DMS79 treated with DMSO at 0.1 percent for 48 hours (cell line): ENCODE data around the gene TLR5.

ENCODE experiments used
- DNase-seq: peaks from one replicate; lab custom pipeline; 2025; lab: John Stamatoyannopoulos, UW

TLR5 gene

DNA sequence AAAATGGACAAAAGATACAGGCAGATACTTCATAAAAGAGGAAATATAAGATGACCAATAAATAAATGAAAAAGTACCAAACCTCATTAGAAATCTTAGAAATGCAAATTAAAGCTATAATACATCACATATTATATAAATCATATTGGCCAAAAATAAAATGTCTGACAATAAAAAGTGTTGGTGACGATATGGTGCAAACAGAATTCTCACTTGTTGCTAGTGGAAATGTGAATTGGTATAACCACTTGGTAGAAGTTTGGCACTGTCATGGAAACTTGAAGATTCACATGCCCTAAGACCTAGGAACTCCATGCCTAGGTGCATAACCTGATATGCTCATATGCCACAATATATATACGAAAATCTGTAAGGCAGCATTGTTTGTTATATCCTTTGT is 4.4 kb upstream of the TLR5 start:
- DNase-seq = no peak

DNA sequence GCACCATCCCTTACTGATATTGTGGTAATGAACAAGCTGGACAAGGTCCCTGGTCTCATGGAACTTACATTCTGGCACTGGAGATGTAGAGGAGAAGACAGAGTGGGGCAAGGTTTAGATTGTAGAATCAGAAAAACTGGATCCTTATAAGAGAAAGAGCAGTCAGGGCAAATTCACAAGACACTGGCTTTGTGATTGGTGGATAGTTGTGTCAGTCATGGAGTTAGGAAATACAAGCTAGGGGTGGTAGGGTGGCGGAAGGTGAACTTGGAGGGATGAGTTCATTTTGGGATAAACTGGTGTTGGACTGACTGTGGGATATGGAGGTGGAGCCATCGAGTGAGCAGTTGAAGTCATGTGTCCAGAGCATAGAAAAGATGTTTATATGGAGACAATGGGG is 3.7 kb upstream of the TLR5 start:
- no peak for DNase-seq

DNA sequence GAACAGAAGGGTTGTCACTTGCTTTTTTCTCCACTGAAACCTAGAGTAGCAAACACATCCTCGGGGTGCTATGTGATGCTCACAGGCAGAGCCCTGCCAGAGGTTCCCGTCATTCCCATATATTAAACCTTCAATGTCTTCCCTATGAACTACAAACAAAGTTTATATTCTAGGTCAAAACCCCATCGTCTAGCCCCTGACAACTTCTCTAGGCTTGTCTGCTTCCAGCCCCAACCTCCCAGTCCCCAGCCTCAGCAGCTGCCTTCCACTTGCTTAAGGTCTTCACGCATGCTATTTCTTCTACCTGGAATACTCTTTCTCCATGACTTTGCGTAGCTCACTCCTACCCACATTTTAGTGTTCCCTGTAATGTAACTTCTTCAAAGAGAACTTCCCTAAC is 1.9 kb upstream of the TLR5 start:
- DNase-seq = no peak

DNA sequence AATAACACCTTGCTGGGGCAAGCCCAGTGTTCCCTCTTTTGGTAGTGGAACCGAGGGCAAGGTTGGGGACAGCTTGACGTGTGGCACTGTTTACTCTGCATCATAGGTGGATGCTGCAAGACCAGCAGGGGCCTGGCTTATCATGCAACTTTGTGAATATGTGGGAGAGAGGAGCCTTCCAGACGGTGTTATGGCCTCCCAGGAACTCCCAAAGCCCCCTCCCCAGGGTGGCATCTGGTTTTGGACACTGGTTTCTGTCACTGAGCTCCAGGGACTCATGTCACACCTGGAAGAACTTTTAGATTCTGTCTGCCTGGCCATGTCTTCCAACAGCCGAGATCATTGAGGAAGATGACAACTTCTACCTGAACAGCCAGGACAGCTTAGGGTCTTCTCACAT is 1.4 kb upstream of the TLR5 start:
- no peak for DNase-seq

DNA sequence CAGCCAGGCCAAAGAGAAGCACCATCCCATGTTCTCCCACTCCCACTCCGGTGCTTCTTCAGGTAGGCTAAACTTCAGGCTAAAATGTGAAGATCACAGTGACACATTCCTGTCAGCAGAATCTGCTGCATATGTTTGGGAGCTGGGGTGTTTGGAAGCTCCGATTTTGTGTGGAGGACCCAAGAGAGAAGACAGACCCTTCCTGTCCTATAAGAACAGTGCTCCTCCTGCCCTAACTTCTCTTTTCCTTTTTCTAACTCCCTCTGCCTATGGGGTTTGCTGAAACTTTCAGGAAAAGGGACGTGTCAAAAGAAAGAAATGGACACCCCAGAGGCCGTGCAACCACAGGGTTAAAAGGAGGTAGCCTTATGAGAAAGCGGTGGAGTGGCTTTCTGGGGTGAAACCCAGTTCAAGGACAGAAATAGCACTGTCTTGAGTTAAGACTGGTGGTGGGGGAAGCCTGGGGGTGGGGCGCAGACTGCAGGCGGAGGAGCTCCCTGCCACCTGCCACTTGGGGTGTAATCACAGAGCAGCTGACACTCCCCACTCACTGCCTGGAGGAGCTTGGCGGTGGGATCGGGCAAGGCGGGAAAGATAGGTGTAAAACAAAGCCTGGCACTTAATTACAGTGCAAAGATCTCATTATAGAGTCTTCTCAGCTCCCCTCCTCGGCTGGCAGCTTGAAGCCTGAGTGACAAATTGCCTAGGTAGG is 645 bp upstream of the TLR5 start:
- DNase-seq = peak; percentile 40

DNA sequence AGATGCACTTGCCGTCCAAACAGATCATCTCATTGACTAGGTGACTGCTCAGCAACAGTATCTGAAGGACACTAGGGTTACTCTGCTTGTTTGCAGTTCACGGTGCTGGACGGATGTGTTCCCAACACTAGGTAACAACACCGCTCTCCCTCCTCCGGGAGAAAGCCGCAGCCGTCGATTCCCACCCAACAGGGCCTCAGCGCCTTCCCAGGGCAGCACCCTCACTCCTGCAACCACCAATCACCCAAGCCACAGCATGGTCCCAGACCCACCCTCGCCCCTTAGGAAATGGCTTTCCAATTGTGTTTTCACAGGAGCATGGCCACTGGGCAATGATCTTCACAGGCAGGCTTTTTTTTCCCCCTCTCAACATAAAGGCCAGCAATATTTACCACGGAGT is 779 bp downstream of the TLR5 start:
- DNase-seq = no peak

DNA sequence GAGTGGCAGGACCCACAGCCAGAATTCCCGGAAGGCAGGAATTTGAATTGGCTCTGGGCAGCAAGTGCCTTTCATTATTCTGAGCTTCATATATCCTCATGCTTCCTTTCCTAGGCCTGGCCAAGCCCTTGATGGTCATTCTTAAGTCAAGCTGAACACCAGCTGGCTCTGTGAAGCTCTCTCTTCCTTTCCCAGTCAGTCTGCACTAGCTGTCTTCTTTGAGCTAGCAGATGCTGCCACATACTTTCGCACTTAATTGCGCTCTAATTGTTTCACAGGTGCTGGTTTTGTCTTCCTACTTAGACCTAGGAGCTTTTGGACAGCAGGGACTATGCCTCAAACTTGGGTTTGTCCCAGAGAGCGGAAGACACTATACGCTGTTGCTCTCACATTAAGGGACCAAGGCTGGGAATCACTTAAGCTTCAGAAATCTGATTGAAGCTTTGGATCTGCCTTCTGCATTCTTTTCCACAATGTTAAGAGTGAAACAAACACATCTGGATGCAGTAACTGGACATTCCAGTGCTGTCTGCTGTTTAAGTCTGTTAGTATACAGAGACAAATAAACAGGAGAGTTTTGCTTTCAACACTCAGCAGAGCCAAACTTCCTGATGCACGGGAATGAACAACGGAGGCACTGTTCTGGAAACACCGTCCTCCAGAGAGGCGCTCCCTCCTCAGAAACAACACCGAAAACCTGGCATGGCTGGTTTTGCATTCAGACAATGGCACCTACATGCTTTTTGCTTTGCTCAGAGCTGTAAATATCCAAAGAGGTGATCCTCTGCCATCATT is 2.2 kb downstream of the TLR5 start:
- no peak for DNase-seq

DNA sequence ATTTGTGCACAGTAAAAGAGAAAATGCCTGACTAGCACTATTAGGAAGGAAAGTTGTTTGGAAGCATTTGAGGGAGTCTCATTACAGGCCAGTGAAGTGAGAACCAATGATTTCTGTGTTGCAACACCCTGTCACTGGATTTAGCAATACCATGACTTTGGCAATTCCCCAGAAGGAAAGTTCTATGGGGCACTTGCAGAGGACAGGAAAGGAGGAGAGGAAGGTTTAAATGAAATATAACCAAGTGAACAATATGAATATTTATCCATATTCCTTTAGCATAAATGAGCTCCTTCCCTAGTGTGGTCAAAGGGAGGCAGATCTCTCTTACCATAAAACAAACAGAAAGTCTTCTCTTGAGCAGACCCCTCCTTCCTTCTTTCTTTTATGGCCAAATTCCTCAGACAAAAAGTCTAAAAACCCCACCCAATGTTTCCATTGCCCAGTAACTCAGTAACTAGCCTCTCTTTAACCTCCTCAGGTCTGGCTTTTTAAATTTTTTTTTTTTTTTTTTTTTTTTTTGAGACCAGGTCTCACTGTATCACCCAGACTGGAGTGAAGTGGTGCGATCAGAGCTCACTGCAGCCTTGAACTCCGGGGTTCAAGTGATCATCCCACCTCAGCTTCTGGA is 5.5 kb downstream of the TLR5 start:
- DNase-seq = no peak

DNA sequence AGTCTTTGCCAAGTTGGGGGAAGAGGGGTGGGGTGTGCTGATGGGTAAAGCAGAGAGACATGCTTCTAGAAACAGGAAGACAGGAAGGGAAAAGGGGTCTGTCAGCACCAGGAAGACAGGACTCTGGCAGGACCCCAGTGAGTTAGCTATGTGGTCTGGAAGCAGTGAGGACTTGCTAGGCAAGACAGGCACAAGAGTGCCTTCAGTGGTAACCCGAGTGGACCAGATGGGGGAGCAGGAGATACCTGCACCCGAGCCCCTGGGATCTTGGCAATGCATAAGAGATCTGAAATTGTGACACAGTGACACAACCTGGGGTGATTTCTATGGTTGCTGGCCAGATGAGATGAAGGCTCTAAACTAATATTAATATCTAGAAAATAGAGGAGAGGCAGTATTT is 7.0 kb downstream of the TLR5 start:
- DNase-seq = no peak

DNA sequence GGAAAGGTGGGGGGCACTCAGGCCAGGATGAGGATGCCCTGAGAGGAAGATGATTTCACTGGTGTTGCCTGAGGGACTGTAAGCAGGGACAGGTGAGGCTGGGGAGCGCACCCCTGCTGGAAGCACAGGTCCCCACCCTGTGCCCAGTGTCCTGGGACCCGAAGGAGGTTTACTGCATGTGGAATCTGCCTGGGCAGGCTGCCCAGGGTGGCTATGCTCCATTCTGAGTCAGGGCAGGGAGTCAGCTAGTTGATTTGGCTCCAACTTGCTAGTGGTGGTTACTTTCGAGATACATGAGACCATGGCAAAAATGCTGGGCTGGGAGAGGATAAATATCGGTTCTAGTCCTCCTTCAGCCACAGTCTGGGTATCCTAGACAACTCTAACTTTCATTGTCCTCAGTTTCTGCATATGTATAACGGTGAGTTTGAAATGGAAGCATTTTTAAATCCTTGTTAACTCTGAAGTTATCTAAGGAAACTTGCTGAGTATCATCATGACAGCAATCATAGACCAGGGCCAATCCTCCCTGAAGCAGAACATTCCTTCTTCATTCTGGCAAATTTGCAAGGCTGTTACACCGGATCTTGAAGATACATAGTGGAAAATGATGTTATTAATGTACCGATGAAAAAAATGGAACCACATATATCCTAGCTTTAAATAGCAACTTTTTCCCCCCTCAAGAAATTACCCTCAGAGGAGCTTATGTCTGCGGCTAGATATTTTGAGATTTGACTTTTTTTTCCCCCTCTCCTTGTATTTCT is 7.7 kb downstream of the TLR5 start:
- DNase-seq = no peak

DNA sequence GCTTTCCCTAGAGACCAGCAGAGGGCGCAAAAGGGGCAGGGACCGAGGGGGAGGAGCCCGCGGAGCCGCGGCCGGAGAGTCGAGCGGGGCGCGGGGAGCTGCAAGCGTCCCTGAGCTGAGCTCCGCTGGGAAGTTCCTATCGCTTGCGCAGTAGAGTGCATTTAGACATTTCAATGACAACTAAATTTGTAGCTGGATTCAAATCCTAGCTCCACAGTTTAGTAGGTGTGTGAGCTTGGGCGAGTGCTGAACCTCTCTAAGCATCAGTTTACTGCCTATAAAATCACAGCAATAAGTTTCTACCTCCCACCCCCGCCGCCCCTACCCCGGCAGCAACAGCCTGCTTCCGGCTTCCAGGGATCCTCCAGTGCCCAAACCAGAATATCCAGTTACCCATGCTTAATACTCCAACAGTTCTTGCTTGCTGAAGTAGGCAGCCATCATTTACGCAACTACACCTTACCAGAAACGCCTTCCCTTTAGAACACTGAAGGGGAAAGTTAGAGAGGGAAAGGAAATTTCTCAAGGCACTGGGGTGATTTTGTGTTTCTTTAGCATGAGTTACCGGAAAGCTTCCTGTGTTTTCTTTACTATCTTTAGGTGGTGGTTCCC is 9.1 kb downstream of the TLR5 start:
- DNase-seq = peak; percentile 92

DNA sequence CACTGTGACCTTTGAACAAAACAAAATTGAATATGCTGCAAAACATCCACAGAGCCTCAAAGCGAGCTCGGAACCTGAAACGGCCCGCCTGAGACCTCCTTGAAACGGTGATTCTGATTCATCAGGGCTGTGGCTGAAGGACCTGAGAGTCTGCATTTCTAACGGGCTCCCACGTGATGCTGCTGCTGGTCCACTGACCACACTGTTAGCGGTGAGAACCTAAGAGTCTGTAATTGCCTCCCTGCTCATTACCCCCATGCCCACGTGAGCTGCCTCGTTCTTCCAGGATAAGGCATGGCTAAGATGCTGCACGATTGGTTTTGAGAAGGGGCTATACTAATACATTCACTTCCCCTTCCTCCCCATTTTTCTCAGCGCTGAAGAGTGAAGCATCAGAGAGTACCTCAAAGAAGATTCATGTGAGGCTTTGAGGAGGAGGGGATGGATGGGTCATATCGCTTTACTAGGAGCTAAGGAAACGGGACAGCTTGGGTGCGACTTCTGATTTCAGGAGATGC is 9.7 kb downstream of the TLR5 start:
- no peak for DNase-seq

DNA sequence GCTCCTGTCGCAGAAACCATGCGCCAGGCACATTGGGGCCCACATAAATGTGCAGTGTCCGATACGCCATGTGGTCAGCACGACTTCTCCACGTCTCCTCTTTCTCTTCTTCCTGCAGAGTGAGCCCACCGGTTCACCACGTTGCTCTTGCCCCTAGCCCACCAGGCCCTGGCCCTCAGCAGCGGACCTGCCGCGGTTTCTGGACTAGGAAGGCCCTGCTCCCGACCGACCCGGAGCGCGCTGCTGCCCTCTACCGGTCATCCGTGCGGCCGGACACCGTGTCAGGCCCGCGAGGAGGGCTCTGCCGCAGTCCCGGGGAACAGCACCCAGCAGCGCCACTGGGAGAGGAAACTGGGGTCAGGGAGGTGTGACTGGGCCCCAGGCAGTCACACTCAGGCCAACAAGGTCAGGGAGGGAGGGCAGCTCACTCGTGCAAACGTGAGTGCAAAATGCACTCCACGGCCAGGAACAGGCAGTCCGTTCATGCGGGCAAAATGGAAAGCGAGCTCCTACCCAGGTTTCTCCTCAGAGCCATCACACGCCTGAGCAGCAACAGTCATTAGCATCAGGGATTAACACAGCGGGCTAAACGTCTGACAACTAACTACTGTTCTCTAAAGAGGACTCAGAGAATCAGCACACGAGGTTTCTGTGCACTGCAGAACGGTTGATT is 13.7 kb downstream of the TLR5 start:
- DNase-seq = no peak

DNA sequence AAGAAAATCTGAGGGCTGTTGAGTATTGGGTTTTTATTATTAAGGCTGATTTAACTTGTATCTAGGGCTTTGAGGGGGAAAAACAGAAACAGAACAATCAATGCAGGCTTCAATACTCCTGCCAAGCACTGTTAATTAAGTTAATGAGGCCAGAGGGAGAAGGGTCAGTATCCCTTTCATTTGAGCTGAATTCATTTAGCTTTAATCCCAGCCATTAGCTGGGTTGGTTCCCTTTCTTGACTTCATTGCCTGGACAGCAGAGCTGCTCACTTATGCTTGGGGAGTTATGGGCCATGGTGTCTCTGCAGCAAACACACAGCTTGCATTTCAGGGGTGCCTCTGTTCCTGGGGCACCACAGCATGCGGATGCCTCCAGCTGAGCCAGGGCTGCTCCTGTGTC is 16.3 kb downstream of the TLR5 start:
- DNase-seq = no peak

DNA sequence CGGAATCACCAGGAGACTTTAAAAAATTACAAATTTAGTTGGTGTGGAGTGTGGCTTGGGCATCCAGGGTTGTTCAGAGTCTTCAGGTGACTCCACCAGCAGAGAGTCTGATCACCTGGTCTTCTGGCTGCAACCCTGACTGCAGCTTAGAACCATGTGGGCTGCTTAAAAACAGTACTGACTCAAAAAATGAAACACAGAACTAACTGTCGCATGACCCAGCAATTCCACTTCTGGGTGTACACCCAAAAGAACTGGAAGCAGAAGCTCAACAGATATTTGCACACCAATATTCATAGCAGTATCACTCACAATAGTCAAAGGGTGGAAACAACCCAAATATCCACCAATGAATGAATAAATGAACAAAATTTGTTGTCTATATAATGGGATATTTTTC is 17.3 kb downstream of the TLR5 start:
- no peak for DNase-seq

DNA sequence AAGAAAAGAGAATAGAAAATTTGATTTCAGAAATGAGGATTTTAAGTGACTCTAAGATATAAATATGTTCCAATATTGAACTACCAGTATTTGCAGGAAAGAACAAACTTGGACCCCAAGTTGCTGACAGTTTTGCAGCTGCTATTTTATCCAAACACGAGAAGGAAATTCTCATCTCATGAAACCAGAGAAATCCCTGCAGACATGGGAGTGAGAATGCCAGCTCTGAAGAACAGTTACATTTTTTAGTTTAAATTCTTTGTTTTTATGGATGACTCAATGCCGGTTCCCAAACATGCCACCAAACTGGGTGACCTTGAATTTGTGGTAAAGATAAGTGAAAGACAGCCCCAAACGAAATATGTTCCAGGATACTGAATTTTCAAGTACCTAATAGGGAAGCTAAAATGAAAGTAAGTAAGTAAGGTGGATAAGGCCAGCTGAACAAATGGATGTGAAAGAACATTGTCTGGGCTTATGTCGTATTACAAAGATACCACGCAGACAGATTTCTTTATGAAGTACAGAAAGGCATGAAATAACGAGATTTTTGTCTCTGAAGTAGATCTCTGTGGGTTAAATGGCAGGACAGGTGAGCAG is 19.9 kb downstream of the TLR5 start:
- no peak for DNase-seq

DNA sequence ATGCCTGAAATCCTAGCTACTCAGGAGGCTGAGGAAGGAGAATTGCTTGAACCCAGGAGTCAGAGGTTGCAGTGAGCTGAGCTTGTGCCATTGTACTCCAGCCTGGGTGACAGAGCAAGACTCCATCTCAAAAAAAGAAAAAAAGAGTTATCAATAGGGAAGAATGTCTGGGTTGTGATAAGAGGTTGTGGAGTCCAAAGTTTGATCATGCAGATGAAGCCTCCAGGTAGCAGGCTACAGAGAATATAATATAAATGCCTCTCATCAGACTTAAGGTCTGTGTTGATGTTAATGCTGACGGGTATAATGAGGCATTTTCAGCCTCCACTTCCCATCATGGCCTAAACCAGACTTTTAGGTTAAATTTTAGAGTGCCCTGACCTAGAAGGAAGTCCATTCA is 24.6 kb downstream of the TLR5 start:
- DNase-seq = no peak

DNA sequence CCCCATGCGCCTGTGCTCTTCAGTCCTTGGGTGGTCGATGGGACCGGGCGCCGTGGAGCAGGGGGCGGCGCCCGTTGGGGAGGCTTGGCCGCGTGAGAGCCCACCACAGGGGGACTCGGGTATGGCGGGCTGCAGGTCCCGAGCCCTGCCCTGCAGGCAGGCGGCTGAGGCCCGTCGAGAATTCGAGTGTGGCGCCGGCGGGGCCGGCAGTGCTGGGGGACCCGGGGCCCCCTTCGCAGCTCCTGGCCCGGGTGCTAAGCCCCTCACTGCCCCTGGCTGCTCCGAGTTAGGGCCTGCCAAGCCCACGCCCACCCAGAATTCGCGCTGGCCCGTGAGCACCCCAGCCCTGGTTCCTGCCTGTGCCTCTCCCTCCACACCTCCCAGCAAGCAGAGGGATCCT is 26.1 kb downstream of the TLR5 start:
- no peak for DNase-seq

DNA sequence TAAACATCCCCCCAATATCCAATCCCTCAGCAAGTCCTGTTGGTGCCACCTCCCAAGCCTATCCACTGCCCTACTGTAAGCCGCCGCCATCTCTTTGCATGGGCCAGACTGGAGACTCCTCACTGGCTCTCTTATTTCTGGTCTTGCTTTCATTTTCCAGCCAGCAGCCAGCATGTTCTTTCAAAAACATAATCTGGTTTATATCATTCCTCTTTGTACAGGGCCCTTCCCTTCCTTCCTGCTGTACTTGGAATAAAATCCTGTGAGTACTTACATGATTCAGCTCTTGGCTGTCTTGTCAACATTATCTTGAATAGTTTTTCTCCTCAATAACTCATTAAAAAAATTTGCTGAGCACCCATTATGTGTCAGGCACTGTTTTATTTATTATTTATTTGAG is 28.2 kb downstream of the TLR5 start:
- no peak for DNase-seq

DNA sequence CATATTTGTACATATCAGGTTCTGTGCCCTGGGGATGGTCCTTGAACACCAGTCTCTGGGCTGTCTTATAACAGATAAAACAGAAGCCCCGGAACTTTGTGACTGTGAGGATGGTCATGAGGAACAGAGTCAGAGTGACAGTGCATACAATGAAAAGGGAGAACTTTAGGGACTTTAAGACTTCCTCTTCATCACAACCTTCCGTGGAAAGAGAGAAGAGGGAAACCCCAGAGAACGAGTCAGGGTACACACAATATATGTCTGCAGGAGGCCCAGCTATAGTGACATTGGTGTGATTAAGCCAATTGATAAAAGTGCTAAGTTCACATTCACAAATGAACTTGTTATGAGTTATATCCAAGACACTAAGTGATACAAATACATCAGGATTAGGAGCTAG is 32.1 kb downstream of the TLR5 start:
- DNase-seq = no peak

DNA sequence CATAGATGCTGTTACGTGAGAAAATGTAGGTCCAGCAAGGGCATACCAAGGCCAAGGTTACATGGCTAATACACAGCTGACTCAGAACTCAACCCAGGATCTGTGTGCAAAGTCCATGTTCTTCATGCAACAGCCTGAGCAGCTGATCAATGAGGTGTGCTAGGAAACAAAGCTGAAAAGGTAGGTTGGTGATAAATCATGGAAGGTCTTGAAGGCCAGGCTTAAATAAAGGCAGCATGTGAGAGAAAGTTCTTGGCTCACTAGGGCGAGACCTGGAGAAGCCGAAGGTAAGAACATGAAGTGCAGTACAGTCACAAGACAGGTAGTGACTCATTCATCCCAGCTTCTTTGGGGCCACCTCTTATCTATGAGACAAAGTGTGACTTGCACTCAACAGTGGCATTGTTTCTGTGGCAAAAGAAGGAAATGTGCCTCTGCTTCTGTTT is 33.4 kb downstream of the TLR5 start:
- DNase-seq = no peak
